GM23338 (cell line): ENCODE data around the gene RPS6KA4.

Source experiments
- CREB1 ChIP-seq: fragments of 250-450 bp; sonication (Bioruptor Pico); IDR thresholded peaks from 2 replicates; pipeline ENCODE4 v1.5.0; 2020; ENCODE audit warnings: low read depth, mild to moderate bottlenecking, moderate library complexity
- EZH2 ChIP-seq: fragments of 200-600 bp; sonication (generic); IDR thresholded peaks from one replicate; pipeline ENCODE4 v1.8.0; 2017; ENCODE audit warnings: antibody characterized with exemption, mild to moderate bottlenecking, low read depth; ENCODE audit not compliant: unreplicated experiment
- EZH2phosphoT487 ChIP-seq: fragments of 200-600 bp; sonication (generic); IDR thresholded peaks from one replicate; pipeline ENCODE4 v1.8.1; 2018; ENCODE audit warnings: antibody characterized with exemption; ENCODE audit not compliant: unreplicated experiment
- POLR2AphosphoS5 ChIP-seq: IDR thresholded peaks from 2 replicates; pipeline ENCODE4 v1.6.1; 2016; ENCODE audit warnings: antibody characterized with exemption, low read depth
- REST ChIP-seq: IDR thresholded peaks from one replicate; pipeline ENCODE4 v1.6.1; 2018; ENCODE audit warnings: antibody characterized with exemption; ENCODE audit not compliant: unreplicated experiment
- TF ChIP-seq, protein P1 (sequence below), 2 experiments: fragments of 200-600 bp in 1 of 2; sonication (generic) in 1 of 2; conservative IDR thresholded peaks; 2 replicates each; pipeline versions ENCODE4 v1.5.1 to v1.6.1; 2016 to 2017; ENCODE audit warnings: antibody characterized with exemption in 2 of 2, low read depth in 2 of 2, mild to moderate bottlenecking in 2 of 2, moderate library complexity in 1 of 2

- TF ChIP-seq, protein P1, sequence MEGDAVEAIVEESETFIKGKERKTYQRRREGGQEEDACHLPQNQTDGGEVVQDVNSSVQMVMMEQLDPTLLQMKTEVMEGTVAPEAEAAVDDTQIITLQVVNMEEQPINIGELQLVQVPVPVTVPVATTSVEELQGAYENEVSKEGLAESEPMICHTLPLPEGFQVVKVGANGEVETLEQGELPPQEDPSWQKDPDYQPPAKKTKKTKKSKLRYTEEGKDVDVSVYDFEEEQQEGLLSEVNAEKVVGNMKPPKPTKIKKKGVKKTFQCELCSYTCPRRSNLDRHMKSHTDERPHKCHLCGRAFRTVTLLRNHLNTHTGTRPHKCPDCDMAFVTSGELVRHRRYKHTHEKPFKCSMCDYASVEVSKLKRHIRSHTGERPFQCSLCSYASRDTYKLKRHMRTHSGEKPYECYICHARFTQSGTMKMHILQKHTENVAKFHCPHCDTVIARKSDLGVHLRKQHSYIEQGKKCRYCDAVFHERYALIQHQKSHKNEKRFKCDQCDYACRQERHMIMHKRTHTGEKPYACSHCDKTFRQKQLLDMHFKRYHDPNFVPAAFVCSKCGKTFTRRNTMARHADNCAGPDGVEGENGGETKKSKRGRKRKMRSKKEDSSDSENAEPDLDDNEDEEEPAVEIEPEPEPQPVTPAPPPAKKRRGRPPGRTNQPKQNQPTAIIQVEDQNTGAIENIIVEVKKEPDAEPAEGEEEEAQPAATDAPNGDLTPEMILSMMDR (conservative IDR thresholded peaks at IDR 0.05; ENCODE audit: low read depth in 2 of 2): no peak
- TF ChIP-seq REST (no peak), EZH2 (no peak), POLR2AphosphoS5 (no peak), EZH2phosphoT487 (no peak), CREB1 (no peak)
These were observed 23.6 kb downstream of the RPS6KA4 start for GRCh38 chr11:64382586-64382985.
